Endometrial microvascular endothelial cells (primary cell): ENCODE results near the gene CDK14. TPM values are rescaled to one million over a fixed set of nuclear protein-coding genes. Genes with fewer than 3 reads are reported as not detected.
"Not testable (repeated sequence)": the region's sequence is repeated elsewhere in the genome, so short reads cannot be mapped to it uniquely, and the experiment has no call there.

Experiments
- in situ Hi-C: cut with HindIII; loops from 2 replicates; pipeline ENCODE4 v1.10.0; 2017; ENCODE audit warnings: low sequenced_read_pairs, low pct_unique_long_range_greater_than_20kb; ENCODE audit errors: inconsistent ontology term
- total RNA-seq: library from RNA; depleted of rRNA; stranded (reverse); fragments of >200 nt; gene quantifications from one replicate; pipeline ENCODE4 v1.2.3, GENCODE V29; 2015; ENCODE audit errors: inconsistent ontology term

CDK14 gene
- total RNA-seq, 1 donor from 2014 or later = 7.2 TPM

- in situ Hi-C loops = no loop called here
These were observed 573.0 kb downstream of the CDK14 start for GRCh38 chr7:91168871-91169829.

- in situ Hi-C loops = no loop called here
These were observed 573.7 kb downstream of the CDK14 start for GRCh38 chr7:91169830-91170191.

- in situ Hi-C loops = not testable (repeated sequence)
These were observed 577.1 kb downstream of the CDK14 start for GRCh38 chr7:91173265-91173664.

GRCh38 chr7:91180746-91181145 lies 584.6 kb downstream of the CDK14 start:
- in situ Hi-C loops = no loop called here

GRCh38 chr7:91181949-91182348 lies 585.8 kb downstream of the CDK14 start:
- in situ Hi-C loops = no loop called here

GRCh38 chr7:91182819-91183764 lies 587.0 kb downstream of the CDK14 start:
- in situ Hi-C loops = no loop called here

GRCh38 chr7:91185771-91186170 lies 589.6 kb downstream of the CDK14 start:
- in situ Hi-C loops = no loop called here

GRCh38 chr7:91187061-91187460 lies 590.9 kb downstream of the CDK14 start:
- in situ Hi-C loops = no loop called here

- in situ Hi-C loops = no loop called here
These were observed 595.6 kb downstream of the CDK14 start for GRCh38 chr7:91191771-91192170.

- in situ Hi-C loops = no loop called here
These were observed 597.0 kb downstream of the CDK14 start for GRCh38 chr7:91193141-91193540.

- in situ Hi-C loops = no loop called here
These were observed 598.7 kb downstream of the CDK14 start for GRCh38 chr7:91194841-91195240.

- in situ Hi-C loops = no loop called here
These were observed 599.9 kb downstream of the CDK14 start for GRCh38 chr7:91196058-91196457.

GRCh38 chr7:91198371-91198770 lies 602.2 kb downstream of the CDK14 start:
- in situ Hi-C loops = no loop called here

- in situ Hi-C loops = no loop called here
These were observed 603.5 kb downstream of the CDK14 start for GRCh38 chr7:91199601-91200000.

GRCh38 chr7:91201442-91202113 lies 605.5 kb downstream of the CDK14 start:
- in situ Hi-C loops = no loop called here

- in situ Hi-C loops = no loop called here
These were observed 610.3 kb downstream of the CDK14 start for GRCh38 chr7:91206361-91206960.

GRCh38 chr7:91212582-91212981 lies 616.5 kb downstream of the CDK14 start:
- in situ Hi-C loops = no loop called here

- in situ Hi-C loops = no loop called here
These were observed 630.3 kb downstream of the CDK14 start for GRCh38 chr7:91226411-91226810.

GRCh38 chr7:91228327-91228726 lies 632.2 kb downstream of the CDK14 start:
- in situ Hi-C loops = no loop called here
